Prostate gland (tissue), 2 donors: ENCODE results near the gene ARRDC5. TPM values are rescaled to one million over a fixed set of nuclear protein-coding genes. Genes with fewer than 3 reads are reported as not detected.

Source experiments
- DNase-seq: peaks from one replicate; pipeline ENCODE4 v3.0.0-alpha.2; 2019; ENCODE audit warnings: low spot score
- H3K27ac ChIP-seq, 2 donors: fragments of 200-600 bp; sonication (generic); 2 replicates each; pipeline ENCODE4 v1.5.1; 2017 to 2019
- H3K27me3 ChIP-seq: fragments of 200-600 bp; sonication (generic); replicated peaks from 2 replicates; pipeline ENCODE4 v1.5.1; 2019; ENCODE audit not compliant: insufficient read depth
- H3K36me3 ChIP-seq, 2 donors: fragments of 200-600 bp; sonication (generic); 1 replicate in 1 of 2; 2 replicates in 1 of 2; pipeline versions ENCODE4 v1.5.1 to v1.8.1; 2017 to 2019
- H3K4me1 ChIP-seq: fragments of 200-600 bp; sonication (generic); replicated peaks from 2 replicates; pipeline ENCODE4 v1.5.1; 2019
- H3K4me3 ChIP-seq, 2 donors: fragments of 200-600 bp; sonication (generic); 2 replicates each; pipeline ENCODE4 v1.5.1; 2017 to 2019
- H3K9me3 ChIP-seq: fragments of 200-600 bp; sonication (generic); 2 replicates; pipeline ENCODE4 v1.5.1; 2017
- CTCF ChIP-seq, 4 experiments: fragments of 200-600 bp in 2 of 4; fragments of 450-650 bp in 2 of 4; sonication (generic) in 2 of 4; IDR thresholded peaks; 1 replicate in 3 of 4; 2 replicates in 1 of 4; pipeline ENCODE4 v1.5.1; 2016 to 2019; ENCODE audit warnings: antibody characterized with exemption in 4 of 4, mild to moderate bottlenecking in 2 of 4, moderate library complexity in 2 of 4
- POLR2A ChIP-seq: fragments of 450-650 bp; IDR thresholded peaks from one replicate; pipeline ENCODE4 v1.6.1; 2016; ENCODE audit warnings: antibody characterized with exemption, mild to moderate bottlenecking
- POLR2AphosphoS5 ChIP-seq: sonication (generic); formaldehyde crosslinking; IDR thresholded peaks from one replicate; pipeline ENCODE4 v1.6.1; 2017; ENCODE audit warnings: antibody characterized with exemption
- WGBS: methylation state at CpG from one replicate; pipeline ENCODE4 v1.1.5; 2018; 5-methylcytosine and 5-hydroxymethylcytosine counted together
- intact Hi-C: fragments of 100-400 bp; cut with DNase I; formaldehyde crosslinking; loops from one replicate; pipeline ENCODE4 v1.14.2; 2022
- total RNA-seq, 2 donors: library from RNA; depleted of rRNA; stranded (reverse); fragments of >200 nt; gene quantifications; one replicate each; pipeline ENCODE4 v1.1.0, GENCODE V29; 2016

The ARRDC5 gene
- total RNA-seq, 2 donors from 2014 or later, result 1.2 TPM; not detected in 1

- intact Hi-C loops, result no loop called here
- no peaks in the 10 kb centered on the region for H3K27me3 ChIP-seq
- peak overlapping the region; percentile 10 to 27 for H3K27ac ChIP-seq
- DNase-seq, result peak; percentile 80
- H3K9me3 ChIP-seq, result no peaks in the 10 kb centered on the region
- H3K4me3 ChIP-seq, result no peak overlapping the region
- TF ChIP-seq POLR2AphosphoS5, result peak; percentile 67
- TF ChIP-seq CTCF (IDR thresholded peaks at IDR 0.05), result no peak
- WGBS, result 68% methylated on average over 23 of the region's 23 CpGs
- H3K36me3 ChIP-seq, result no peaks in the 10 kb centered on the region
- H3K4me1 ChIP-seq, result peaks cover 8% of the 10 kb centered on the region
Observed at GRCh38 chr19:4914736-4915501, 12.2 kb upstream of the ARRDC5 start.

- DNase-seq, result no peak
- Histone ChIP-seq H3K4me1 (peaks cover 8% of the 10 kb centered on the region), H3K9me3 (no peaks in the 10 kb centered on the region), H3K36me3 (no peaks in the 10 kb centered on the region), H3K4me3 (no peak overlapping the region), H3K27me3 (no peaks in the 10 kb centered on the region), H3K27ac (peak overlapping the region in 1 of 2 donors; percentile 27)
- intact Hi-C loops, result no loop called here
- TF ChIP-seq CTCF (IDR thresholded peaks at IDR 0.05) (no peak), POLR2AphosphoS5 (no peak), POLR2A (no peak)
- WGBS, result 79% methylated on average over 24 of the region's 24 CpGs
Observed at GRCh38 chr19:4913996-4914735, 11.5 kb upstream of the ARRDC5 start.

GRCh38 chr19:4911786-4912672, 9.3 kb upstream of the ARRDC5 start:
- H3K9me3 ChIP-seq, result no peaks in the 10 kb centered on the region
- H3K4me3 ChIP-seq, result no peak overlapping the region
- no peaks in the 10 kb centered on the region for H3K27me3 ChIP-seq
- peak; percentile 55 for DNase-seq
- TF ChIP-seq CTCF (IDR thresholded peaks at IDR 0.05), result peak in 3 of 4 experiments; percentile 73 to 81 (median 76)
- no peak for TF ChIP-seq POLR2A
- peak; percentile 45 for TF ChIP-seq POLR2AphosphoS5
- 26% methylated on average over 29 of the region's 29 CpGs for WGBS
- H3K36me3 ChIP-seq, result no peaks in the 10 kb centered on the region
- H3K4me1 ChIP-seq, result peaks cover 8% of the 10 kb centered on the region
- H3K27ac ChIP-seq, result peak overlapping the region in 1 of 2 donors; percentile 8
- intact Hi-C loops, result loop anchor here (2.0 kb wide), 2 partner anchors 33 to 101 kb away; no protein-coding TSS in a partner anchor

- TF ChIP-seq CTCF (IDR thresholded peaks at IDR 0.05) (no peak), POLR2AphosphoS5 (no peak), POLR2A (no peak)
- no peak overlapping the region for H3K27ac ChIP-seq
Observed at GRCh38 chr19:4911314-4911713, 8.6 kb upstream of the ARRDC5 start.

More at GRCh38 chr19:4911314-4911713, 8.6 kb upstream of the ARRDC5 start:
- no peak for DNase-seq
- Histone ChIP-seq H3K36me3 (no peaks in the 10 kb centered on the region), H3K9me3 (no peaks in the 10 kb centered on the region), H3K4me1 (peaks cover 8% of the 10 kb centered on the region), H3K27me3 (no peaks in the 10 kb centered on the region), H3K4me3 (no peak overlapping the region)
- 53% methylated on average over 15 of the region's 15 CpGs for WGBS
- intact Hi-C loops, result loop anchor here (2.0 kb wide), 2 partner anchors 33 to 101 kb away; no protein-coding TSS in a partner anchor
